ENCODE measurements around the gene HOXD9.

DNA sequence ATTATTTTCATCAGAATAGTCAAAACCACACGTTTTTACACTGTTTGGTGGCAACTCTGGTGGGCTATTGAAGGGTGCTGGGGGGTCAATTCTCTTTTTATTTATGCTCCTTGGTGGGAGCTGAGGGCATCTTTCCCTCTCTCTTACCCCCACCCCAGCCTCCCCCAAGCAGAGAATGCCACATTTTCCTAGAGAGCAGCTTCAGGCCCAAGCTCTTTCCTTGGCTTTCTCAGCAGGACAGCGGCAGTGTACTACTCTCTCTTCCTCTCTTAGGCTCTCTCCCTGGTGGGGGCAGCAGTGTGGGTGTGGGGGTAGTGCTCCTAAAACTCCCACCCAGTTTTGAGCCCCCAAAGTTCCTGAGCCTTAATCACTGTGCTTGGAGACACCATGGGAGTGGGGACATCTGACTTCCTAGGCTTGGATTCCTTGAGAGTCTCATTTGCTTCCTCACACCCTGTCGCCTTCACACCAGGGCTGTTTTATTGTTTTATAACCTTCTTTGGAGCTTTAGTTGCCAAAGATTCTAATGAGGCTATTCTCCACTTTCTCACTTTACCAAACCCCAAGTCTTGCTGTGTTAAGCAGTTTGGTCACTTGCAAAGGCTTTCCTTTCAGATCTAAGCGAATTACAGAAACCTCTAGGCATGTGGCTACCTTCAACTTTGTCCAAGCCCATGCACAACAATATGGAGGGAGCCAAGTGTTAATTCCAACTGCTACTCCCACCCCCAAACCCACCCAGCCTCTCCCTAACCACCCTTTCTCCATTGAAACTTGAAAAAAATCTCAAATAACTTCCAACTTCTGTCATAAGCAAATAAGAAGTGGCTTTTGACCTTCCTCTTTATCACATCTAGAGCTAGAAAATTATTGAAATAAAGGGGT is 22.8 kb downstream of the HOXD9 start:
- TF ChIP-seq CTCF (IDR thresholded peaks at IDR 0.05): no peak
- no peak for TF ChIP-seq EP300 (IDR thresholded peaks at IDR 0.05; ENCODE audit: low read depth)
- TF ChIP-seq POLR2A (IDR thresholded peaks at IDR 0.05): no peak
- TF ChIP-seq POLR2AphosphoS5 (IDR thresholded peaks at IDR 0.05): no peak

All from transverse colon (tissue), 4 donors.